ENCODE measurements around the gene AMH.
A peak's percentile ranks its signal among the peaks of the same experiment; 100 is the strongest.
"Not testable (repeated sequence)": the region's sequence is repeated elsewhere in the genome, so short reads cannot be mapped to it uniquely, and the experiment has no call there.

Gene AMH

DNA sequence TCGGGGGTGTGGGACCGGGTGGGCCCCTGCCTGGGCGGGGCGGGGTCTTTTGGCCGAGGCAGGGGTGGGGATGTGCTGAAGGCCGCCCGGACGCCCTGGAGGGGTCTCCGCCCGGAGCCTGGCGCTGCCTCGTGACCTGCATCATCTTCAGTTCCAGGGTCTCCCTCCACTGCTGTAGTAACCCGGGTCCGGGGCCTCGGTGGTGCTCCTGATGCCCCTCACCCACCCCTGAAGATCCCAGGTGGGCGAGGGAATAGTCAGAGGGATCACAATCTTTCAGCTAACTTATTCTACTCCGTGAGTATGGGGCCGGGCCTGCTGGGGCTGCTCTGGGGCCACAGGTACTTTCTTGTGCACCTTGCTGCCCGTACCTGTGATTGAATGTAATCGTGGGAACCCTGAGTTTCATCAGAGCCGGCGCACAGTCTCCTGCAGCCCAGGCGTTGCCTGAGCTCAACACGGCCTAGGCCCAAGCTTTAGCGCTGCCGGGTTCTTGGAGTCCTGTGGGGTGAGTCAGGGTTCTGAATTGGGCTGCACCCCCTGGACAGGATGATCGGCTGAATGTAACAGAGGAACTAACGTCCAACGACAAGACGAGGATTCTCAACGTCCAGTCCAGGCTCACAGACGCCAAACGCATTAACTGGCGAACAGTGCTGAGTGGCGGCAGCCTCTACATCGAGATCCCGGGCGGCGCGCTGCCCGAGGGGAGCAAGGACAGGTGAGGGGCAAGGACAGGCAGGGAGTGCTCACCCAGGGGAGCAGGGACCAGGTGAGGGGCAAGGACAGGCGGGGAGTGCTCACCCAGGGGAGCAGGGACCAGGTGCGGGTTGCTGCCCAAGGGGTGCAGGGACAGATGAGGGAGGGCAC lies 22.3 kb downstream of the AMH start:
- DNase-seq: no peak

DNA sequence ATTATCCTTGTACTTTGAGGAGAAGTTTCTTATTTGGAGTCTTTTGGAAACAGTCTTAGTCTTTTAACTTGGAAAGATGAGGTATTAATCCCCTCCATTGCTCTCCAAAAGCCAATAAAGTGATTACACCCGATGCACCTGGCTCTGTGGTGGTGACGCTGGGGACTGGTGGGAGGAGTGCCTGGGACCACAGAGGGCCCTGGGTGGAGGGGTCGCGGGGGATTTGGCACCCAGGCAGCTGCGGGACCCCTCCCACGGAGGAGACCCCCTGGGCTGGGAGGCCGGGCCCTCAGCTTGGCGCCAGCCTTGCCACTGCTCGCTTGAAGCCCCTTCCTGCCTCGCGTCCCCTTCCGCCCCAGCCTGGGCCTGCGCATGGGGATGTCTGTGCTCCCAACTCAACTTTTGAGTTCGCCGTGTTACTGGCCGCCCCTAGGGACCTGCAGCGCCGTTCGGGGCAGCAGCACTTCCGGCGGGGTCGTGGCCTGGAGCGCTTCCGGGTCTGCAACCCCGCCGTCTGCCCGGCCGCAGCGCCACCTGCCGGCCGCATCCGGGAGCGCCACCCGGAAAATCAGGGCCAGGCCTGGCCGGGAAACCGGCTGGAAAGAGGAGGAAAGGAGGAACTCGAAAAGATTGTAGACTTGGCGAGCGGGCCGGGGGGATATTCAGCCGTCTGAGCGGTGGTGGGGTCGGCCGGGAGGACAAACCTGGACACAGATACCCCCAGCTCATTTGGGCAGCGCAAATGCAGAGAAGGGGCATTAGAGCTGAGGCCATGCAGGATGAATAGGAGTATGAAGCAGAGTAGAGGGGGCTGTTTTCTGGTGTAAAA lies 24.4 kb downstream of the AMH start:
- DNase-seq: peak; percentile 24

DNA sequence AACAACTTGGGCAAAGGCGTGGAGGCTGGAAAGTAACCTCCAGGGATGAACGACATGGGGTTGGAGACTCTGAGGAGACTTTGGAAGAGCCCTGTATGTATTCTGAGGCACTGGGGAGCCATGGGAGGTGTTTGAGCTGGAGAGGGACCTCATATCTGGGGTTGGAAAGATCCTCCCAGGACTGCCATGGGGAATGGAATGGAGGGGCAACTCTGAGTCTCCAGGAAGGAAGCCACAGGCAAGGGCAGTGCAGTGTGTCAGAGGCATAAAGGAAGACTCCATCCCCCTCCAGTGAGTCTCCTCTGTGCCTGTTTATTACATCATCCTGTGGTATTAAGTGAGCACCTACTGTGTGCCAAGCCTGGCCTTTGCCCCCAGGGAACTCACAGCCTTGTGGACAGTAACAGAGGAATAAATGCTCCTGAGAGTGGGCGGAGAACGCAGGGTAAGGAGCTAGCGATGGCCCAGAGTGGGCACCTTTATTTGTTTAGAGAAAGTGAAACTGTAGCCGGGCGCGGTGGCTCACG lies 25.1 kb downstream of the AMH start:
- no peak for DNase-seq

DNA sequence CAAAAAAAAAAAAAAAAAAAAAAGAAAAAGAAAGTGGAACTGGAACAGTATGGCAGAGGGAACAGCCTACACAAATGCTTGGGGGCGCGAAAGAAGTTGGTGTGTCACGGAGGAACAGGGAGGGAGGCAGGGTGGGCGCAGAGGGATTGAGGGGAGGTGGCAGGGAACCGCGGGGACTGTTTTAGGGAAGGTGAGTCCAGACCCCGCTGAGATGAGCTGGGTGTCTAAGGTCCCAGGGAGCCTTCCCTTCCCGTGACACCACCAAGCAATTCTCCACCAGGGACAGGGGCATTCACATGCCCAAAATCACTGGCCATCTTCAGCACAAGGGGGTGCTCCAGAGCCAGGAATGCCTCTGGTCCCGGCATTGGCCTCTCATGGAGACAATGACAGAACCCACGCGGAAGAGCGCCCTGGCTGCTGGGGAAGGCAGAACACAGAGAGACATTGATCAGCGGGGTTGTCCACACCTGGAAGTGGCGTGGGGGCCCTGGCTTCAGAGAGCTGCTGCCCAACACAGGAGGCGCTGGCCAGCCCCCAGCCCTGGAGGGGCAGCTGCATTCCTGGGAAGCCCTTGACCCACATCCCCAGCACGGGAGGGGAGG lies 25.9 kb downstream of the AMH start:
- peak; percentile 61 for DNase-seq

DNA sequence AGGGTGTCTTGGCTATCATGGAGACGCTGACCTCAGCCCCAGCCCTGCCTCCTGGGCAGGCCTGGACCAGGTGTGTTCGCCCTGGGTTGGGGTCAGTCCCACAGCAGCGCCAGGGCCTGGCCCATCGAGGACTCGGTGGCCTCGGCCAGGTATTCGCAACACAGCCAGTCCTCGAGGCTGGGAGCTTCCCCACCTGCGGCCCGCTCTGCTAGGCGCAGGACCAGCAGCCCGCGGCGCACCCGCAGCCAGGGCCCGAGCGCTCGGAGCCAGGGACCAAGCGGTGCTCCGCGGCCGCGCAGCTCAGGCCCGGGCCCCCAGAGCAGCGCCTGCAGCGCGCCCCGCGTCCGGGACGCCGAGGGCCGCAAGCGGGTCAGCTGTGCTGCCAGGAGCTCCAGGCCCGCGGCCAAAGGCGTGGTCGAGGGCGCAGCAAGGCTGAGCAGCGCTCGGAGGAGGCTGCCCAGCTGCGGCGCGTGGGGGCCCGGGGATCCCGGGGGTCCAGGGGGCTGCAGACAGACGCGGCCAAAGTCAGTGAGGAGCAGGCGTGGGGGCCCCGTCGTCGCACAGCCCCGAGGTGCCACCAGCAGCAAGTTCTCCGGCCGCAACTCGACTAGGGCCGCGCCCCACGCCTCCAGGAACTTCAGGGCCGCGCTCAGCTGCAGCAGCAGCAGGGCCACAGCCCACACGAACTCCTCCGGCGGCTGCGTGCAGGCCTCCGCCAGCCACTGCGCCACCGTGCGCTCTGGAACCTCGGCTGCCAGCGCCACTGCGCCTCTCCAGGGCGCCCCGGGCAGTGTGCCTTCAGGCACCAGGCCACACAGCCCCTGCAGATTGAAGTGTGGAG lies 26.7 kb downstream of the AMH start:
- no peak for DNase-seq

DNA sequence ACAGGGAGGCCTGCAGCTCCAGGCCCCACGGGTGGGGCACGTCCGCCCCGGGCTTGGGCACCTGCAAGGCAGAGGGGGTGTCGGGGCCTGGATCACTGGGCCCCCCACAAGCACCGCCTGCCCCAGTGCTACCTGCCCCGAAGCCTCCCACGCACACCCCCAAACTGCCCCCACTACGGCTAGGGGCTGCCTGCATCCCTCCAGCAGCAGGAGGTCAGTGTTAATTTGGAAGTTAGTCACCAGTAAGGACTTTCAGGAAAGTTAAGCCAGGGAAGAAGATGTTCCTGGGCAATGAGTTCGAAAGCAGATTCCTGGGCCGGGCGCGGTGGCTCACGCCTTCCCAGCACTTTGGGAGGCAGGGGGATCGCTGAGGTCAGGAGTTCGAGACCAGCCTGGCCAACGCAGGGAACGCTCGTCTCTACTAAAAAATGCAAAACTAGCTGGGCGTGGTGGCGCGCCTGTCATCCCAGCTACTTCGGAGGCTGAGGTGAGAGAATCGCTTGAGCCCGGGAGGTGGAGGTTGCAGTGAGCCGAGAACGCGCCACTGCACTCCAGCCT lies 27.4 kb downstream of the AMH start:
- no peak for DNase-seq

DNA sequence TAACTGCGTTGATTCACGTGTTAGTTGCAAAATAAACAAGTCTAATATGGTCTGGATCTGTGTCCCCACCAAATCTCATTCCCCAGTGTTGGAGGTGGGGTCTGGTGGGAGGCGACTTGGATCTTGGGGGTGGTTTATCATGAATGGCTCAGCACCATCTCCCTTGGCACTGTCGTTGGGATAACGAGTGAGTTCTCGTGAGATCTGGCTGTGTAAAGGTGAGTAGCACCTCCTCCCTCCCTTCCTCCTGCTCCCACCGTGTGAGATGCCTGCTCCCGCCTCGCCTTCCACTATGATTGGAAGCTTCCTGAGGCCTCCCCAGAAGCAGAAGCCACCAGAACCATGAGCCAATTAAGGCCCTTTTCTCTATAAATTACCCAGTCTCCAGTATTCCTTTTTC lies 28.0 kb downstream of the AMH start:
- DNase-seq: no peak

DNA sequence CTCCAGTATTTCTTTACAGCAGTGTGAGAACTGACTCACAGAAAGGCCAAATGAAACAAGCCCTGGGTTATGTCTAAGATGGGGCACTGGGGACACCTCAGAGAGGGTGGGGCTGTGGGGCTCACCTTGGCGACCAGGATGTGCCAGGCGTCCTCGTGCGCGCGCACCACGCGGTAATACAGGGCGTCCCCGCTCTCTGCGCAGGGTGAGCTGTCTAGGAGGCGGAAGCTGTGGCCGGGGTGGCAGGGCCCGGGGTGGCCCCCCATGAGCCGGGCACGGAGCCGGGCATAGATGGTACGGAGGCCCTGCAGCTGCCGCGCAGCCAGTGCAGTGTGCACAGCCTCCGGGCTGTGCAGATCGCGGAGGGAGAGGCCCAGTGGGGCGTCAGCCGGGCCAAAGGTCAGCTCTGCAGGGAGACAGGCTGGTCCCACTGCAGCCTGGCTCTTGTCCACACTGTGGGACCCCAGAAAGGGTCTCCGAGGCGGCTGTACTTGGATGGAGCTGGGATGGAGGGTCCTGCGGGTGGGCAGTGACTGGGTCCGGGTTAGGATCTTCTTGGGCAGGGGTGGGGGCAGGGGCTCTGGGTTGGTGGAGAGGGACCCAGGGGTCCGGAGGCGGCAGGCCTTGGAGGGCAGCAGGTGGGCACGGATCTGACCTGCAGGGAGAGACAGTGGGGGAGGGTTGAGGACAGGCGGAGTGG lies 29.5 kb downstream of the AMH start:
- DNase-seq: no peak

DNA sequence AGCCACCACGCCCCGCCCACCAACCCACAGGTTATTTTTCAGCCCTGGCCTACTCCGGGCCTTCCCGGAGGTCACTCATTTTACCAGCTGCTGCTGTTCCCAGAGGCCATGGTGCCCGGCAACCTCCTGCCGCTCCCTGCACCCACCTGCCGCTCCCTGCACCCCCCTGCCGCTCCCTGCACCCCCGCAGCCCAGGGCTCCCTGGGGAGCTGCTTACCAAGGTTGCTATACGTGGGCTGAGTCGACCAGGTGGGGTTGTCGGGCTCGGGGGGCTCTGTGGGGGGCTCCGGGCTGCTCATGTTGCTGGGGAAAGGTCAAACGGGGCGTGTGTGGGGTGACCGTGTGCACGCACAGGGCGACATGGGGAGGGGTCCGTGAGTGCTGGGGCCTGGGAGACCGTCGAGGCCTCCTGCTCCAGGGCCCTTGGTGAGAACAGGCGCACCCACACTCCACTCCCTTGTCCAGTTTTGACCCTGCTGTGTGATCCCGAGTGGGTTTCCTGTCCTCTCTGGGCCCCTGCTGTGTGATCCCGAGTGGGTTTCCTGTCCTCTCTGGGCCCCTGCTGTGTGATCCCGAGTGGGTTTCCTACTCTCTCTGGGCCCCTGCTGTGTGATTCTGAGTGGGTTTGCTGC lies 31.6 kb downstream of the AMH start:
- DNase-seq: no peak

DNA sequence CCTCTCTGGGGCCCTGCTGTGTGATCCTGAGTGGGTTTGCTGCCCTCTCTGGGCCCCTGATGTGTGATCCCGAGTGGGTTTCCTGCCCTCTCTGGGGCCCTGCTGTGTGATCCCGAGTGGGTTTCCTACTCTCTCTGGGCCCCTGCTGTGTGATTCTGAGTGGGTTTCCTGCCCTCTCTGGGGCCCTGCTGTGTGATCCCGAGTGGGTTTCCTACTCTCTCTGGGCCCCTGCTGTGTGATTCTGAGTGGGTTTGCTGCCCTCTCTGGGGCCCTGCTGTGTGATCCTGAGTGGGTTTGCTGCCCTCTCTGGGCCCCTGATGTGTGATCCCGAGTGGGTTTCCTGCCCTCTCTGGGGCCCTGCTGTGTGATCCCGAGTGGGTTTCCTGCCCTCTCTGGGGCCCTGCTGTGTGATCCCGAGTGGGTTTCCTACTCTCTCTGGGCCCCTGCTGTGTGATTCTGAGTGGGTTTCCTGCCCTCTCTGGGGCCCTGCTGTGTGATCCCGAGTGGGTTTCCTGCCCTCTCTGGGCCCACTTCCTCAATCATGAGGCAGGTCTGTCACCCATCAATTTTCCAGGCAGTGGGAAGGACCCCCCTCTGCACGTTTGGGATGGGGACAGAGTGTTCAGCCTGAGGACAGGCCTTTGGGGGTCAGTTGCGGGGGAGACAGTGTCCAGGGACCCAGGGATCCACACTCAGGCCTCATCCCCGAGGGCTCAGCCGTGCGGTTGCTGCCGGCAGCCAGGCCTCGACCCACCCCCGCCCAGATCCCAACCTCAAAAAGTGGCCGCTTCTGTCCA lies 32.3 kb downstream of the AMH start:
- not testable (repeated sequence) for DNase-seq

DNA sequence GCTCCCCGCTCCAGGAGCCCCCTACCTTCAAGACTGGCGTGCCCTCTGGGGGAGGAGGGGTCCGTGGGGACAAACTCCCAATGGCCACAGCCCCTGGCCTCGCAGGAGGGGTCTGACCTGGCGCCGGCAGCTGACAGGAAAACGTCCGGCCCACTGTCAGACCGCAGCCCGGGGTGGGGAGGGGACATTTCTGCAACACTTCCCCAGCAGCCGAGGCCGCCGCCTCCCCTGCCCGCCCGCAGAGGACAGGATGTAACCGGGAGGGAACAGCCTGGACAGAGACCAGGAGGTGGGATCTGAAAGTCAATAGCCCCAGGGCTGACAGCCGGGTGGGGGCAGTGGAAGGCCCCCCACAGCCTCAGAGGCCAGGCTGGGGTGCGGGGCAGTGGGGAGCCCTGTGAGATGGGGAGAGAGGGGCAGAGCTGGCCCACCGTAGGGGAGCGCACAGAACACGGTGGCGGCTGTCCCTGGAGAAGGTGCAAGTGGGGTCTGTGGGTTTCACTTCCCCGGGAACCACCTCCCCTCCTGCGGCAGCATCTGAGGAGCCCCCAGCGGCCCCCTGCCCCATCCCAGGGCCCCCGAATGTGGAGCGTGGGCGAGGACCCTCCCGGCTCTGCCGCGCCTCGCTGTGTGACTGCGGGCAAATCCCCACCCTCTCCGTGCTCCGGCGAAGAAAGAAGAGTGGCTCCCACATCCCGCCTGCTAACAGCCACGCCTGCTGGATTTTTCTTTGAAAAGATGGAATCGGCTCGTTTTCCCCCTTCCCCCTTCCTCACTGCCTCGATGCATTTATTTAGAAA lies 33.1 kb downstream of the AMH start, which contains the start of gene PEAK3:
PEAK3 (minus strand) TSS at position 114 of the 800 bp plus-strand sequence. CDS start 1,244 bp downstream, outside the sequence.
- DNase-seq: no peak

DNA sequence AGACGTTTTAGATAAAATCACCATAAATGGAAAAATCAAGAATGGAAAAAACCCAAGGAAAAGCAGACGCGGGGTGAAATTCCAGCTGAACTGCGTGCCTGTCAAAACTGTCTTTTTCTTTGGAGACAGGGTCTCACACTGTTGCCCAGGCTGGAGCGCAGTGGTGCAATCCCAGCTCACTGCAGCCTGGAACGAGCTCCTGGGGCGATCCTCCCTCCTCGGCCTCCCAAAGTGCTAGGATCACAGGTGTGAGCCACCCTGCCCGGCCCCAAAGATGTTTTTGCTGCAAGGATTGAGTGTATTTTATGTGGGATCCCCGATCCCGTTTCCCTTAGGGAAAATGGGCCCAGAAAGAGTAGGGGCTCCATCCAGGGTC lies 33.7 kb downstream of the AMH start:
- no peak for DNase-seq

DNA sequence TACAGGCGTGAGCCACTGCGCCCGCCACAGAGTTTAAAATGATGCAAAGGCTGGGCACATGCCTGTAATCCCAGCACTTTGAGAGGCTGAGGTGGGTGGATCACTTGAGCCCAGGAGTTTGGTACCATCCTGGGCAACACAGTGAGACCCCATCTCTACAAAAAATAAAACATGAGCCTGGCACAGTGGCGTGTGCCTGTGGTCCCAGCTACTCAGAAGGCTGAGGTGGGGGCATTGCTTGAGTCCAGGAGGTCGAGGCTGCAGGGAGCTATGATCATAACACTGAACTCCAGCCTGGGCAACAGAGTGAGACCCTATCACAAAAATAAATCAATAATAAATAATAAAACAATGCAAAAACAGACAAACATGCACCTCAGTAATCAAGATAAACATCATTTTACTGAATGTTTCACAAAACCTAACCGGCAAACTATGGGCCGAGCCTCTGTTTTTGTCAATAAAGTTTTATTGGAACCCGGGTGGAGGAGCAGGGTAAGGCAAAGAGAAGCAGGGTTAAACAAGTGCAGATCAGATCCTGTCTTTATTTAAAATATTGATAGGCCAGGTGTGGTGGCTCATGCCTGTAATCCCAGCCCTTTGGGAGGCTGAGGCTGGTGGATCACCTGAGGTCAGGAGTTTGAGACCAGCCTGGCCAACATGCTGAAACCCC lies 34.8 kb downstream of the AMH start:
- DNase-seq: no peak

DNA sequence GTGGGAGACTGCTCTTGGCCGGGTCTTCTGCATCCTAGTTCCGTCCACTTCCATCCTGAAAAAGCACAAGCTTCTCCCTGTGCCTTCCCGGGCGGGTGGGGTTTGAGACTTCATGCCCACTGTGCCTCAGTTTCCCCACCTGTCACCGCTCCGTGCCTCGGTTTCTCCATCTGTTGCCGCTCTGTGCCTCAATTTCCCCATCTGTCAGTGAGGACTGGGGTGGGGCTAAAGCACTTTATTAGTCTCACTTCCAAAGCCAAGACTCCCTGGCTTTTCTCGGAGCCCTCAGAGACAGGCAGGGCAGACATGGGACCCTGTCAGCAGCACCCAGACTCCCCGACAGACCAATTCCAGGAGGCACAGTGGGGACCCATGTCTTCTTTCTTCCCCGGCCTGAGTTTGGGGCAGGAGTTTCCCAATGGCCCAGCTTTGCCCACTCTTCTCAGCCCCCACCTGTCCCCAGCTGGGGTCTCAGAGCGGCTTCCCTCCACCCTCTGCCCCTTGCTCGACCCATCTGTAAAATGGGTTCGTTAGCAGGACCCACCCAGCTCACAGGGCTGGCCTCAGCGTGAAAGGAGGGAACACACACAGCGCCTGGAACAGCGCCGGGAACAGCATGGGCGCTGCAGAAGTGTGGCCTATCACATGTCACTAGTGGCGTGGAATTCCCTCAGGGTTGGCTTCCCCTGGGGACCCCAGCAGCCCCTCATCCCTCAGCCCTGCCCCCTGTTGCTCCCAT lies 37.4 kb downstream of the AMH start:
- no peak for DNase-seq

DNA sequence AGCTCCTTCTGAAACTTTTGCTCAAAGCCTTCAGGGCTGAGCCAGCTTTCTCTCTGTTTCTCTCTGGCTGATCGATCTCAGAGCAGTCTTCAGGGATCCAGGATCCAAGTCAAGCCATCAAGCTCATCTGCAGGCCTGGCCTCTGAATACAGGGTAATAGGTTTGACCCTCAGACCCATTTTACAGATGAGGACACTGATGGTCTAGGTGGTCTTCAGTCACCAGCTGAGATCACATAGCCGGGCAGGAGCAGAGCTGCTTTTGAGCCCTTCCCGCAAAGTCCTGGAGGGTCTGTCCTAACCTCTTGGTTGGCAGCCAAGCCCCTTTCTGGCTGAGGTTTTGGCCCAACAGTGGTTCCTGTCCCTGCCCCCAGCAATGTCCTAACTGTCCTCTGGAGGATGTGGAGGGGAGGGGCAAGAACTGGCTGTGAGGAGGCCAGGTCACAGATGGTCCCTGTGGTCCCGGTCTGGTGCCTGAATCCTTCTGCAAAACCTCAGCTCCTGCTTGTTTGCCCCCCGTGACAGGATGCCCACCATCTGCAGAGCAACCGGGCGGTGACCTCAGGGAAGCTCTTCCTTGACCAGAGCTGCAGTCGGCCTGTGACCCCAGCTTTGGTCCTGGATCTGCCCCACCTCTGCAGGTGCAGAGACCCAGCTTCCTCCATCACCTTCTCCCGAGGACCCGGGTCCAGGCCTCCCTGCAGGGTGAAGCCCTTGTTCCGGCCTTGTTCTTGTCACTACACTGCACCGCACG lies 38.6 kb downstream of the AMH start:
- DNase-seq: no peak

DNA sequence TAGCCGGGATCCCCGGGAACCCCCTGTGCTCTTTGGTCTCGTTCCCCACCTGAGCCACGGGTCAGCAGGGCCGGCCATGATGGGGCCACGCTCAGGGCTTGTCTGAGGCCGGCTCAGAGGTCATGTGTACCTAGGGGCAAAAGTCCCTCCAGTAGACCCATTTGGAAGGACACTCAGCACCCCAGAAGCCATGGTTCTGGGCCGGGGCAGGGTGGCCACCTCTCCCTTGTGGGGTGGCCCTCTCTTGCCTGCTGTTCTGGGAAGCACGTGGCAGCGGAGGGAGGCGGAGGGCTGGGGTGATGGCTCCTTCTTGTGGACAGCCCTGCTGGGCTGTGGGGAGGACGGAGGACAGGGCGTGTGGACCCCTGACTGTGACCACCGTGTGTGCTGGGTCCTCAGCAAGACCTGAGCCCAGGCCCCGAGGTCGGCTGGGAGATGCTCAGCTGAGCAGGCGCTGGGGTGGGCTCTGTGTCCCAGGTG lies 39.3 kb downstream of the AMH start:
- DNase-seq: no peak

All from NCI-H1694 (cell line).